HG02610 (cell line): Measurements from ENCODE around the gene HCK.

Experiments used
- ATAC-seq: cut with Tn5 transposase; IDR thresholded peaks from one replicate; pipeline ENCODE4 v1.9.1; 2021; ENCODE audit warnings: mild to moderate bottlenecking, moderate library complexity; ENCODE audit not compliant: unreplicated experiment

Gene HCK

GRCh38 chr20:32124916-32125454 is 72.9 kb downstream of the HCK start:
- ATAC-seq = no peak

GRCh38 chr20:32125506-32125905 is 73.5 kb downstream of the HCK start:
- no peak for ATAC-seq

- ATAC-seq = no peak
Measured at GRCh38 chr20:32126919-32127318, 74.9 kb downstream of the HCK start.

GRCh38 chr20:32127347-32127746 is 75.3 kb downstream of the HCK start:
- ATAC-seq = no peak

GRCh38 chr20:32128167-32128566 is 76.1 kb downstream of the HCK start:
- no peak for ATAC-seq

- ATAC-seq = no peak
Measured at GRCh38 chr20:32129863-32130262, 77.8 kb downstream of the HCK start.

GRCh38 chr20:32130352-32130751 is 78.3 kb downstream of the HCK start:
- no peak for ATAC-seq

- no peak for ATAC-seq
Measured at GRCh38 chr20:32130965-32131364, 78.9 kb downstream of the HCK start.

GRCh38 chr20:32132911-32133549 is 81.0 kb downstream of the HCK start:
- ATAC-seq = peak; percentile 77

GRCh38 chr20:32134026-32134425 is 82.0 kb downstream of the HCK start:
- ATAC-seq = no peak

GRCh38 chr20:32135983-32136515 is 84.0 kb downstream of the HCK start:
- no peak for ATAC-seq

GRCh38 chr20:32138921-32139320 is 86.9 kb downstream of the HCK start:
- no peak for ATAC-seq

- ATAC-seq = no peak
Measured at GRCh38 chr20:32139947-32140346, 87.9 kb downstream of the HCK start.

GRCh38 chr20:32140603-32141002 is 88.6 kb downstream of the HCK start:
- no peak for ATAC-seq

GRCh38 chr20:32141465-32141980 is 89.5 kb downstream of the HCK start:
- no peak for ATAC-seq

GRCh38 chr20:32142088-32142487 is 90.0 kb downstream of the HCK start:
- ATAC-seq = no peak

GRCh38 chr20:32142991-32143390 is 90.9 kb downstream of the HCK start:
- ATAC-seq = no peak

- ATAC-seq = no peak
Measured at GRCh38 chr20:32144898-32145662, 93.0 kb downstream of the HCK start.

- no peak for ATAC-seq
Measured at GRCh38 chr20:32149566-32150170, 97.6 kb downstream of the HCK start.

GRCh38 chr20:32150291-32150848 is 98.3 kb downstream of the HCK start:
- no peak for ATAC-seq
